GM20431 (cell line): ENCODE results near the gene NUDT3.

ENCODE experiments used
- in situ Hi-C: fragments of 300-500 bp; cut with MseI, MboI; formaldehyde crosslinking; loops from one replicate; pipeline ENCODE4 v1.15.0; 2020; ENCODE audit warnings: low sequenced_read_pairs; ENCODE audit not compliant: unreplicated experiment

NUDT3 gene

GRCh38 chr6:34234667-34235306, 157.7 kb downstream of the NUDT3 start:
- in situ Hi-C loops, result no loop called here

DNA sequence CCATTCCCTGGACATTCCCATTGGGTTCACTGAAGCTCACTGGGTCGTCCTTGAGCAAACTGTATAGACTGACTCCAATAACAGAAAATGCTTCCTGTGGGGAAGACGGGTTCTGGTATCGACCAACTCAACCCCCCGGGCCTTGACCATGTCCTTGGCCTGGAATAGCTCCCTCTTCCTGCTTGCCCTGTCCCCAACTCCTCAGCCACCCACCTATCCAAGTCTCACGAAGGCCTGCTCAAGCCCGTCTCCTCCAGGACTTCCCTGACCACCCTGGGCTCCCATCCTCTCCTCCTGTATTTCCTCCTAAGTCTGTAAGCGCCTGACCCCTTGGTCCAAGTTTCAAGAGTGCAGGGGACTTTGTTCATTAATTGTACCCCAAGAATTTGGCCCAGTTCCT, 158.6 kb downstream of the NUDT3 start:
- in situ Hi-C loops, result no loop called here

GRCh38 chr6:34232901-34233300, 159.6 kb downstream of the NUDT3 start:
- in situ Hi-C loops, result no loop called here

- in situ Hi-C loops, result no loop called here
Observed at GRCh38 chr6:34231566-34232336, 160.7 kb downstream of the NUDT3 start.

- in situ Hi-C loops, result no loop called here
Observed at GRCh38 chr6:34230653-34231371, 161.7 kb downstream of the NUDT3 start.

DNA sequence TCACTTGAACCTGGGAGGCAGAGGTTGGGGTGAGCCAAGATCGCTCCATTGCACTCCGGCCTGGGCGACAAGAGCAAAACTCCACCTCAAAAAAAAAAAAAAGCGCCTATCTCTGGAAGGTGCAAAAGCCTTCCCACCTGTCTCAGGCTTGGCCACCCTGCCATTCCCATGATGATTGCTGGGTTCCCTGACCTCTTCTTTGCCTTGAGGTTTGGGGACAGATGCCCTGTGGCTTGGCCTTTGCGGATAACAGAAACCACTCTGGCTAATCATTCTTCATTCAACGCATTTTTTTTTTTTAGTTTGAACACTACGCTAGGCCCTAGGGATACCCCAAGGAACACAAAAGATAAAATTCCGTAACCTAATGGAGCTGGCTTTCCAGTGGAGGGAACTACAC, 162.6 kb downstream of the NUDT3 start:
- in situ Hi-C loops, result no loop called here
